Panc1 (cell line): ENCODE data around the gene LARGE2.
A peak's percentile ranks its signal among the peaks of the same experiment; 100 is the strongest.

Experiments
- POLR2AphosphoS5 ChIP-seq: IDR thresholded peaks from 2 replicates; pipeline ENCODE4 v1.6.1; 2012; ENCODE audit warnings: mild to moderate bottlenecking, low read depth, low read length, moderate library complexity
- SIN3A ChIP-seq: IDR thresholded peaks from 2 replicates; pipeline ENCODE4 v1.6.1; 2012; ENCODE audit warnings: low read depth, mild to moderate bottlenecking, low read length, moderate library complexity, borderline replicate concordance; ENCODE audit not compliant: insufficient read depth
- TF ChIP-seq, protein P1 (sequence below): fragments of 450-650 bp; IDR thresholded peaks from 2 replicates; pipeline ENCODE4 v1.5.1; 2017; ENCODE audit warnings: mild to moderate bottlenecking

DNA sequence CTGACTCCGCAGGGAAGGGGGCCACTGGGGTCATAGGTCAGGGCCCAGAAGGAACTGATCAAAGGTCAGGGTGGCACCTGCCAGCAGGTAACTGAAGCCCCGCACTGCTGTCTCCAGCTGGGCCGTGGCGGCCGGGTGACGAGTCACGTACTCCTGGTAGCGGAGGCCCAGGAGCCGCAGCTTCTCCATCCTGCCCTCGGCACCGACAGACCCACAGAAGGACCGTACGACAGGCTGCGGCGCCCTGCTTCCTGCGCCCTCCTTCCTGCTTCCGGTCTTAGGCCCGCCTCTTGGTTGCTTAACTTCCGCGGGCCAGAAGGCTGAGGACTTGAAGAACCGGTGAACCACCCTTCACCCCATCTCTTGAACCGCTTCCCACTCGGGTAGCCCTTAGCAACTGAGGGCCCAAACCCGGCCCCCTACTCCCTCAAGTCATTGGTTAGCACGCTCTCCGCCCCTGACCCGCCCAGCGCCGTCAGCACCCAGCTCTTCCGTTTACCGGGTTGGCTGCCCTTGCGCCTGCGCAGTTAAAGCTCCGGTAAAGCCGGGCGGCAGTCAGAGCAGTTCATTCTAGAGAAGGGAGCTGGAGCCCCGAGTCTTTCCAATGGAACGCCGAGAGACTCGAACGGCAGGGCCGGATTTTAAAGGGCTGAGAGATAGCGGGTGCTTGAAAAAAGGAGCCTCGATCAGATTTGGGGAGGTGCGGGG, 4.7 kb upstream of the LARGE2 start, which contains the start of gene PEX16:
- TF ChIP-seq, protein P1, sequence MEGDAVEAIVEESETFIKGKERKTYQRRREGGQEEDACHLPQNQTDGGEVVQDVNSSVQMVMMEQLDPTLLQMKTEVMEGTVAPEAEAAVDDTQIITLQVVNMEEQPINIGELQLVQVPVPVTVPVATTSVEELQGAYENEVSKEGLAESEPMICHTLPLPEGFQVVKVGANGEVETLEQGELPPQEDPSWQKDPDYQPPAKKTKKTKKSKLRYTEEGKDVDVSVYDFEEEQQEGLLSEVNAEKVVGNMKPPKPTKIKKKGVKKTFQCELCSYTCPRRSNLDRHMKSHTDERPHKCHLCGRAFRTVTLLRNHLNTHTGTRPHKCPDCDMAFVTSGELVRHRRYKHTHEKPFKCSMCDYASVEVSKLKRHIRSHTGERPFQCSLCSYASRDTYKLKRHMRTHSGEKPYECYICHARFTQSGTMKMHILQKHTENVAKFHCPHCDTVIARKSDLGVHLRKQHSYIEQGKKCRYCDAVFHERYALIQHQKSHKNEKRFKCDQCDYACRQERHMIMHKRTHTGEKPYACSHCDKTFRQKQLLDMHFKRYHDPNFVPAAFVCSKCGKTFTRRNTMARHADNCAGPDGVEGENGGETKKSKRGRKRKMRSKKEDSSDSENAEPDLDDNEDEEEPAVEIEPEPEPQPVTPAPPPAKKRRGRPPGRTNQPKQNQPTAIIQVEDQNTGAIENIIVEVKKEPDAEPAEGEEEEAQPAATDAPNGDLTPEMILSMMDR: no peak
- peak; percentile 77 for TF ChIP-seq POLR2AphosphoS5
- no peak for TF ChIP-seq SIN3A
